Testis (tissue), 3 donors: Measurements from ENCODE around the gene PORCN. TPM values are rescaled to one million over a fixed set of nuclear protein-coding genes. Genes with fewer than 3 reads are reported as not detected.
"Not testable (repeated sequence)": the region's sequence is repeated elsewhere in the genome, so short reads cannot be mapped to it uniquely, and the experiment has no call there.

Source experiments
- DNase-seq: peaks from one replicate; pipeline ENCODE4 v3.0.0-alpha.2; 2019
- H3K27ac ChIP-seq, 2 donors: fragments of 200-600 bp; sonication (generic); one replicate each; pipeline ENCODE4 v1.5.1; 2019
- H3K27me3 ChIP-seq: fragments of 200-600 bp; sonication (generic); one replicate; pipeline ENCODE4 v1.5.1; 2019
- H3K36me3 ChIP-seq: fragments of 200-600 bp; sonication (generic); one replicate; pipeline ENCODE4 v1.5.1; 2017; ENCODE audit warnings: low read depth; ENCODE audit errors: missing control alignments
- H3K4me1 ChIP-seq: fragments of 200-600 bp; sonication (generic); one replicate; pipeline ENCODE4 v1.5.1; 2019
- H3K4me3 ChIP-seq, 2 donors: fragments of 200-600 bp; sonication (generic); one replicate each; pipeline ENCODE4 v1.5.1; 2017 to 2019
- H3K9me3 ChIP-seq: fragments of 200-600 bp; sonication (generic); one replicate; pipeline ENCODE4 v1.5.1; 2017
- CTCF ChIP-seq, 3 experiments: fragments of 450-650 bp in 2 of 3; fragments of 200-600 bp in 1 of 3; sonication (generic) in 1 of 3; IDR thresholded peaks; one replicate each; pipeline ENCODE4 v1.5.1; 2016 to 2019; ENCODE audit warnings: antibody characterized with exemption in 3 of 3, mild to moderate bottlenecking in 2 of 3, moderate library complexity in 1 of 3
- POLR2A ChIP-seq: fragments of 450-650 bp; IDR thresholded peaks from one replicate; pipeline ENCODE4 v1.6.1; 2017; ENCODE audit warnings: antibody characterized with exemption, mild to moderate bottlenecking, moderate library complexity
- WGBS, 2 donors: methylation state at CpG; one replicate each; pipeline ENCODE4 v1.1.5; 2018; 5-methylcytosine and 5-hydroxymethylcytosine counted together
- intact Hi-C: fragments of 100-400 bp; cut with DNase I; formaldehyde crosslinking; loops from one replicate; pipeline ENCODE4 v1.15.1; 2023; ENCODE audit warnings: low total_unique reads
- polyA plus RNA-seq: library from polyadenylated mRNA; stranded (reverse); fragments of 350-450 nt; fragmentation: Illumina TruSeq; extraction: RNeasy Lipid Tissue Mini Kit (QIAGEN cat#74804); gene quantifications from one replicate; pipeline ENCODE4 v1.2.3, GENCODE V29; 2014; ENCODE audit warnings: low read depth, low replicate concordance; ENCODE audit not compliant: insufficient read depth
- total RNA-seq, 2 donors: library from RNA; depleted of rRNA; stranded (reverse); fragments of >200 nt; gene quantifications; one replicate each; pipeline ENCODE4 v1.2.3, GENCODE V29; 2016

The PORCN gene
- total and polyA plus RNA-seq, 3 donors from 2014 or later = 25.0 to 110 (median 58.7) TPM

DNA sequence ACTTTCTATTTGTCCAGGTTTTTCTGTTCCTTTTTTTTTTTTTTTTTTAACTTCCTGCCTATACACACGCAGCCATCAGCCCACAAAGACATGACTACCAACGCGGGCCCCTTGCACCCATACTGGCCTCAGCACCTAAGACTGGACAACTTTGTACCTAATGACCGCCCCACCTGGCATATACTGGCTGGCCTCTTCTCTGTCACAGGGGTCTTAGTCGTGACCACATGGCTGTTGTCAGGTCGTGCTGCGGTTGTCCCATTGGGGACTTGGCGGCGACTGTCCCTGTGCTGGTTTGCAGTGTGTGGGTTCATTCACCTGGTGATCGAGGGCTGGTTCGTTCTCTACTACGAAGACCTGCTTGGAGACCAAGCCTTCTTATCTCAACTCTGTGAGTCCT lies 14.9 kb downstream of the PORCN start:
- Histone ChIP-seq H3K4me3 (no peak overlapping the region), H3K9me3 (no peaks in the 10 kb centered on the region), H3K36me3 (no peaks in the 10 kb centered on the region), H3K27me3 (no peaks in the 10 kb centered on the region), H3K27ac (no peak overlapping the region), H3K4me1 (peaks cover 3% of the 10 kb centered on the region)
- intact Hi-C loops = no loop called here
- TF ChIP-seq CTCF (IDR thresholded peaks at IDR 0.05) (no peak), POLR2A (no peak)
- no peak for DNase-seq
- 84 to 93% methylated on average over 5 to 10 of the region's 12 CpGs for WGBS, 2 donors

DNA sequence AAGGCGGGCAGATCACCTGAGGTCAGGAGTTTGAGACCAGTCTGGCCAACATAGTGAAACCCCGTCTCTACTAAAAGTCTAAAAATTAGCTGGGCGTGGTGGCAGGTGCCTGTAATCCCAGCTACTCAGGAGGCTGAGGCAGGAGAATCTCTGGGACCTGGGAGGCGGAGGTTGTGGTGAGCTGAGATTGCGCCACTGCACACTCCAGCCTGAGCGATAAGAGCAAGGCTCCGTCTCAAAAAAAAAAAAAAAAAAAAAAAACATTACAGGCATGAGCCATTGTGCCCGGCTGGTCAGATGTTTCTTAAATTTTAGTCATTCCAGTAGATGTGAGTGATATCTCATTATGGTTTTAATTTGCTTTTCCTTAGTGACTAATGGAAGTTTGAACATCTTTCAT lies 17.1 kb downstream of the PORCN start:
- H3K9me3 ChIP-seq, H3K4me3 ChIP-seq, H3K27ac ChIP-seq, DNase-seq, H3K4me1 ChIP-seq, intact Hi-C loops, H3K27me3 ChIP-seq, H3K36me3 ChIP-seq: not testable (repeated sequence)
- WGBS, 2 donors = 87 to 96% methylated on average over 6 to 8 of the region's 8 CpGs

DNA sequence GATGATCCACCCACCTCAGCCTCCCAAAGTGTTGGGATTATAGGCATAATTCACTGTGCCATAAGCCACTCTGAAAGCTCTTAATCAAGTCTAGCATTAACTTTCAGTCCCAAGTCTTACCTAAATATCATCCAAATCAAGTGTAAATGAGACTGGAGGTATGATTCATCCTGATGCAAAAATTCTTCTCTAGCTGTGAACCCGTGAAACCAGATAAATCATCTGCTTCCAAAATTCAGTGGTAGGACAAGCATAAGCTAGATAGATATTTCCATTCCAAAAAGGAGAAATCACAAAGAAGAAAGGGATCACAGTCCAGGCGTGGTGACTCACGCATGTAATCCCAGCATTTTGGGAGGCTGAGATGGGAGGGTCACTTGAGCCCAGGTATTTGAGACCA lies 21.9 kb downstream of the PORCN start:
- no peaks in the 10 kb centered on the region for H3K9me3 ChIP-seq
- intact Hi-C loops = no loop called here
- 82 to 93% methylated on average over 3 of the region's 3 CpGs for WGBS, 2 donors
- no peak for DNase-seq
- H3K36me3 ChIP-seq = no peaks in the 10 kb centered on the region
- H3K4me1 ChIP-seq = no peaks in the 10 kb centered on the region
- no peak overlapping the region for H3K27ac ChIP-seq
- no peak for TF ChIP-seq POLR2A
- no peak for TF ChIP-seq CTCF (IDR thresholded peaks at IDR 0.05)
- H3K4me3 ChIP-seq = no peak overlapping the region
- no peaks in the 10 kb centered on the region for H3K27me3 ChIP-seq

DNA sequence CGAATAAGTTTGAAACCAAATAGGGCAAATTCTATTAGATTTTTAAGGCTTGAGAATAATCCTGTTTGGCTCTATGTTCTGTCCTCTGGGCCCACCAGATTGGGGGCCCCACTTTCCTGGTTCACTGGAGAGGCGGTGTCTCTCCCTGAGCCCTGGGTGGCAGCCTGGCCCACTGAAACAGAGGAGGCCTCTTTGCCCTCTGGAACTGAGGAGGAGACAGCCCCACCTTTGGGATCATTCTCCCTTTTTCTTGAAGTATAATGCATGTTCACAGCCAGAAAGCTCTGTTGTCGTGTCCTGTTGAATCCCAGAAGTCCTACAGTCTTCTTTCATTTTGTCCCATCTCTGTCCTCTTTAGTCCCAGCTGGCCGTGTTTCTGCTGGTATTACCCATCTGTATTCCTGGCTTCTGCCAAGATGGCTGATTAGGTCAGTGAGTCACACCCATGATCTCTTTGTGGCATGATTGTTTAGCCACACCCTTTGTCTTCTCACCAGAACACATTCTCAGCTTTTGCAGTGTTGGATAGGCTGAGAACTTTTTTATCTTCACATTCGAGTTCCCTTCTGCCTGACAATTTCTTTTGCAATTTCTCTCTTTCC lies 22.7 kb downstream of the PORCN start:
- Histone ChIP-seq H3K36me3 (no peaks in the 10 kb centered on the region), H3K4me1 (no peaks in the 10 kb centered on the region), H3K4me3 (no peak overlapping the region), H3K9me3 (no peaks in the 10 kb centered on the region), H3K27ac (no peak overlapping the region), H3K27me3 (no peaks in the 10 kb centered on the region)
- DNase-seq = no peak
- TF ChIP-seq CTCF (IDR thresholded peaks at IDR 0.05) (no peak), POLR2A (no peak)
- 74 to 78% methylated on average over 4 to 5 of the region's 5 CpGs for WGBS, 2 donors
- intact Hi-C loops = no loop called here

- H3K4me3 ChIP-seq = no peak overlapping the region
- no peak for DNase-seq
- intact Hi-C loops = no loop called here
- TF ChIP-seq POLR2A (no peak), CTCF (IDR thresholded peaks at IDR 0.05) (no peak)
- H3K36me3 ChIP-seq = no peaks in the 10 kb centered on the region
- no peak overlapping the region for H3K27ac ChIP-seq
- H3K9me3 ChIP-seq = no peaks in the 10 kb centered on the region
- no peaks in the 10 kb centered on the region for H3K27me3 ChIP-seq
- H3K4me1 ChIP-seq = no peaks in the 10 kb centered on the region
- 100% methylated on average over 1 of the region's 1 CpG; no CpG with 5 or more reads in 1 of the 2 donors for WGBS, 2 donors
Observed at GRCh38 chrX:48532161-48532560, 23.4 kb downstream of the PORCN start.
